ENCODE measurements around the gene SLBP.

SLBP gene

DNA sequence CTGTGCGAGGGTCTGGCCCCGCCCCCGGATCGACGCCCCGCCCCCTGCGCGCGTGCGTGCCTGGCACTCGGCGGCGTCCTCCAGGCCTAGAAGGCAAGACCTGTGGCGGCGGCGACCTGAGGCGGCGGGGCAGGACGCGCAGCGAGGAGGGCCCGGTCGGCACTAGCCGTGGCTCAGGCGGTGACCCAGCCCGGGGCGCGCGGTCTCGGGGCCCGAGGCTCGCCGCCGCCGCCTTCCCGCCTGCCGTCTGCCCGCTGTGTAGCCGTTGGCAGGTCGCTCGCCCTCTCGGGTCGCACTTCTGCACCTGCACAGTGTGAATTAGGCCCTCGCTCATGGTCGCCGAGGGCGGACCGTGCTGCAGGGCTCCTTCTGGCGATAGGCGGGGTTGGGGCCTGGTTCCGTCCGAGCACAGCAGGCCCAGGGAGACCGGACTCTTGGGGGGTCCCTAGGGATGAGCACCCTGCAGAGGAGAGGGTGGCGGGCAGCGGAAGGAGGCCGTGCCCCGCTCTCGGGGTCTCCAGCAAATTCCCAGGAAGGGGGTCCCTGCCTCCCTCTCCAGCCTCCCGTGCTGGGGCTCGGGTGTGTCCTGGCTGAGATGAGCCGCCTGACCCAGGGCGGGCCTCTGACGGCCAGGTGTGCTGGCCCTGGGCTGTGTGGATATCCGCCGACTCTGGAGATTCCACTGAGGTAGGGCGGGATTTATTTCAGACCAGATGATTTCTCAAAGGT, 27.4 kb downstream of the SLBP start:
- TF ChIP-seq, protein P1, sequence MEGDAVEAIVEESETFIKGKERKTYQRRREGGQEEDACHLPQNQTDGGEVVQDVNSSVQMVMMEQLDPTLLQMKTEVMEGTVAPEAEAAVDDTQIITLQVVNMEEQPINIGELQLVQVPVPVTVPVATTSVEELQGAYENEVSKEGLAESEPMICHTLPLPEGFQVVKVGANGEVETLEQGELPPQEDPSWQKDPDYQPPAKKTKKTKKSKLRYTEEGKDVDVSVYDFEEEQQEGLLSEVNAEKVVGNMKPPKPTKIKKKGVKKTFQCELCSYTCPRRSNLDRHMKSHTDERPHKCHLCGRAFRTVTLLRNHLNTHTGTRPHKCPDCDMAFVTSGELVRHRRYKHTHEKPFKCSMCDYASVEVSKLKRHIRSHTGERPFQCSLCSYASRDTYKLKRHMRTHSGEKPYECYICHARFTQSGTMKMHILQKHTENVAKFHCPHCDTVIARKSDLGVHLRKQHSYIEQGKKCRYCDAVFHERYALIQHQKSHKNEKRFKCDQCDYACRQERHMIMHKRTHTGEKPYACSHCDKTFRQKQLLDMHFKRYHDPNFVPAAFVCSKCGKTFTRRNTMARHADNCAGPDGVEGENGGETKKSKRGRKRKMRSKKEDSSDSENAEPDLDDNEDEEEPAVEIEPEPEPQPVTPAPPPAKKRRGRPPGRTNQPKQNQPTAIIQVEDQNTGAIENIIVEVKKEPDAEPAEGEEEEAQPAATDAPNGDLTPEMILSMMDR (IDR thresholded peaks at IDR 0.05; ENCODE audit: low read length, missing control alignments) = no peak
- H3K4me3 ChIP-seq (replicated peaks; ENCODE audit: low read depth, low read length) = peak overlapping the region; percentile 45
- no peak for DNase-seq (ENCODE audit: low read depth)

DNA sequence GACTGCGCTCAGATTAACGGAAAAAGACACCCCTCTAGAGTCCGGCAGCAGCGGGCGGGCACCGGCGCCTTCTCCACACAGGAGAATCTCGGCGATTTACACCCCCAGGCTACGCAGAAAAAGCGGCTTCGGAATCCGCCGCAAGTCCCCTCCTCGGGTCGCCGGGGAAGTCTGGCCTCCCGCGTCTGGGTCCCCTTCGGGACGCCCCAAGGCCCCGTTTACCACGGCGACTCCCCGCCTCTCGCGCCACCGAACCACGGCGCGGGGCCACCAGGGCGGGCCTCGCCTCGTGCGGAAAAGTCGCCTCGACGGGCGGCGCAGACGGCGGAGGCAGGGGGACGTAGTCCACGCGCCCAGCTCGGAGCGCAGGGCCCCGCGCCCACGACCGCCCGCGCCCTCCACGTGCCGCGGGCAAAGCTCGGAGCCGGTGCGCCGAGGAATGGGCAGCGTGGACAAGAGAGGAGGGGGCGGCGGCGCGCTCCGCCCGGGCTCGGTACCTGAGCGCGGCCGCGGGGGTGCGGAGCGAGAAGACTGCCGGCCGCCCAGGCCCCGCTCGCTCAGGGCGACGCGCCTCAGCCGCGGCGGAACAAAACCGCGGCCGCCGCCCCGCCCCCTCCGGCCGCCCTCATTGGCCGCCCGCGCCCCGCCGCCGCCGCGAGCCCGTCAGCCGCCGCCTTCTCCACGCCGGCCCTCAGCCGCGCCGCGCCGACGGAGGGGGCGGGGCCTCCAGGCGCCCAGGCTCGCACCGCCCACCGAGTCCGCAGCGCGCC, 28.2 kb downstream of the SLBP start, which contains the start of gene FAM53A:
FAM53A (minus strand) TSS at position 578 of the 770 bp plus-strand sequence. CDS start 15,572 bp downstream, outside the sequence.
- peak within 1 kb of the TSS; percentile 60 for H3K4me3 ChIP-seq (replicated peaks; ENCODE audit: low read depth, low read length)
- TF ChIP-seq, protein P1 (IDR thresholded peaks at IDR 0.05; ENCODE audit: low read length, missing control alignments) = no peak
- DNase-seq (ENCODE audit: low read depth) = peak; percentile 88

DNA sequence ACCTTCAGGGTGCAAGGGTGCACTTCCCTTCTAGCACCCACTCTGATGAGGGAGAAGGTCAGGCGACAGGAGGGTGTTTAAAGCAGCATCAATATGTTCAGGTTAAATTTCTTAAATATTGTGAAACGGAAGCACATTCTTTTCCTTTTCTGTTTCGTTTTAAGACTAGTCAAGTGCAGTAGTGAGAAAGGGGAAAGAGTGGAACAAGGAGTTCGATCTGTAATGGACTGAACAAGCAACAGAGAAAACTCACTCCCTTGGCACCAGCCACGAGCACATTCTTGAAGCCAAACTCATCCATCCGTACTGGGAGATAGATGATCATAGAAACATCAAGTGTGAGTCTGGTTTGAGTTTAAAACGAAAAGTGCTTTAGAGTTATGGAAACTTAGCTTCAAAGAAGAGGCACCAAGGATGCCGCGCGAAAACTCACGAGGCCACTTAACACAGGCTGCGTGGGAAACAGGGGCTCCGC, 28.8 kb downstream of the SLBP start:
- peak overlapping the region; percentile 60 for H3K4me3 ChIP-seq (replicated peaks; ENCODE audit: low read depth, low read length)
- peak; percentile 83 for DNase-seq (ENCODE audit: low read depth)
- TF ChIP-seq, protein P1 (IDR thresholded peaks at IDR 0.05; ENCODE audit: low read length, missing control alignments) = no peak

DNA sequence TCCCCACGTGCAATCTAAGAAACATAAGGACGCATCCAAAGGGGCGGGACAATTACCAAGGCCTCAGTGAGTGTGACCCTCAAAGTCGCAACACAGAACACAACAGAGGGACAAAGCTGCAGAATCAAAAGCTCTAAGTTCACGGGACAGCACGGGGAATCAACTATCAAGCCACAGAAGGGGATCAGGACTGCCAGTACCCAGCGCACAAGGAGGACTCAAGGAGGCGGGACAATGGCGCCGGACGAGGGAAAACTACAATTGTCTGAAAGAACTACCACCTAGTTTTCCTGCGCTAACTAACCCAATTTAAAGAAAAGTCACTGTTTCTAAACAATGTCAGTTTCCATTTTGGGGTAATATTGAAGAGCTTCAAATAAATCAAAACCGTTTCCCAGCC, 29.3 kb downstream of the SLBP start:
- TF ChIP-seq, protein P1 (IDR thresholded peaks at IDR 0.05; ENCODE audit: low read length, missing control alignments) = no peak
- DNase-seq (ENCODE audit: low read depth) = no peak
- H3K4me3 ChIP-seq (replicated peaks; ENCODE audit: low read depth, low read length) = peak overlapping the region; percentile 60

DNA sequence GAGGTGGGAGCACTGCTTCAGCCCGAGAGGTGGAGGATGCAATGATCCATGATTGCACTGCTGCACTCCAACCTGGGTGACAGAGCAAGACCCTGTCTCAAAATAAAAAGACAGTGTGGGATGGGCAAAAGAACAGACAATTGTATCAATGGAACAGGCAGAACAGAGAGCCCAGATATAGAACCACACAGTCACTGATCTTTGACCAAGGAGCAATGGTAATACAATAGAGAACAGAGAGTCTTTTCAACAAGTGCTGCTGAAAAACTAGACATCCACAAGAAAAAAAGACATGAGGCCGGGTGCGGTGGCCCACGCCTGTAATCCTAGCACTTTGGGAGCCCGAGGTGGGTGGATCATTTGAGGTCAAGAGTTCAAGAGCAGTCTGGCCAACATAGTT, 33.9 kb downstream of the SLBP start:
- H3K4me3 ChIP-seq (replicated peaks; ENCODE audit: low read depth, low read length) = no peak overlapping the region
- DNase-seq (ENCODE audit: low read depth) = no peak
- TF ChIP-seq, protein P1 (IDR thresholded peaks at IDR 0.05; ENCODE audit: low read length, missing control alignments) = no peak

GRCh38 chr4:1676605-1677525, 35.3 kb downstream of the SLBP start:
- DNase-seq (ENCODE audit: low read depth) = no peak
- no peak overlapping the region for H3K4me3 ChIP-seq (replicated peaks; ENCODE audit: low read depth, low read length)
- TF ChIP-seq, protein P1 (IDR thresholded peaks at IDR 0.05; ENCODE audit: low read length, missing control alignments) = no peak

Data from fibroblast of pulmonary artery (primary cell).